HG02938 (cell line): ENCODE results near the gene NDUFA13.

Experiments
- ATAC-seq: cut with Tn5 transposase; IDR thresholded peaks from one replicate; pipeline ENCODE4 v1.9.1; 2021; ENCODE audit warnings: mild to moderate bottlenecking, moderate library complexity; ENCODE audit not compliant: unreplicated experiment

Gene NDUFA13

DNA sequence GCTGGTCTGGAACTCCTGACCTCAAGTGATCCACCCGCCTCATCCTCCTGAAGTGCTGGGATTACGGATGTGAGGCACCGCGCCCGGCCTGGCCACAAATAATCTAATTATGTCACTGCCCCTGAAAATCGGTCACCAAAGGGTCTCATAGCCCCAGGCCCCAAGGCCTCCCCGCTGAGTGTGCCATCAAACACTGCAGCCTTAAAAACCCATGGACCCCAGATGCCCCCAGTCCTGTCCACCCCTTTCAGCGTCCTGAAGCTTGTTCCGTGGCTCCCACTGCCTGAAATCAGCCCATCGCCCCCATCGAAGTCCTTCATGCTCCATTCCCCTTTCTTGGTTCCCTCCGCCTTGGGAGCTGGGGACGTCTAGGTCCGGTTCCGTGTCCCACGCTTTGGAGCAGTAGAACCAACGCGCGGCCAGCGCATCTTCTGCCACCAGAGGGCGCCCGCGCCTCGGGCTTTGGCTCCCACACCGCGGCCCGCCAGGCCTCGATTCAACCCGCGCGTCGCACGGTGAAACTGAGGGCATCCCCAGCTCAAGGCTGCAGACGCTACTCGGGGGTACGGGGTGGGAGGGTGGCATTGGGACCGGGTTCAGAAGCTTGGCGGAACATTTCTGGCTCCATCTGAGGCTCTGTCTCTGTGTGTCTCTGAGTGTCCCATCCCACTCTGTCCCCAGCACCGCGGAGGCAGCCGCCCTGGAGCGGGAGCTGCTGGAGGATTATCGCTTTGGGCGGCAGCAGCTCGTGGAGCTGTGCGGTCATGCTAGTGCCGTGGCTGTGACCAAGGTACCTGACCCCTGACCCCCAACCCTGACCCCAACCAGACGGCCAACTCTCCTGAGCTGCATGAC, 16.2 kb downstream of the NDUFA13 start:
- no peak for ATAC-seq

DNA sequence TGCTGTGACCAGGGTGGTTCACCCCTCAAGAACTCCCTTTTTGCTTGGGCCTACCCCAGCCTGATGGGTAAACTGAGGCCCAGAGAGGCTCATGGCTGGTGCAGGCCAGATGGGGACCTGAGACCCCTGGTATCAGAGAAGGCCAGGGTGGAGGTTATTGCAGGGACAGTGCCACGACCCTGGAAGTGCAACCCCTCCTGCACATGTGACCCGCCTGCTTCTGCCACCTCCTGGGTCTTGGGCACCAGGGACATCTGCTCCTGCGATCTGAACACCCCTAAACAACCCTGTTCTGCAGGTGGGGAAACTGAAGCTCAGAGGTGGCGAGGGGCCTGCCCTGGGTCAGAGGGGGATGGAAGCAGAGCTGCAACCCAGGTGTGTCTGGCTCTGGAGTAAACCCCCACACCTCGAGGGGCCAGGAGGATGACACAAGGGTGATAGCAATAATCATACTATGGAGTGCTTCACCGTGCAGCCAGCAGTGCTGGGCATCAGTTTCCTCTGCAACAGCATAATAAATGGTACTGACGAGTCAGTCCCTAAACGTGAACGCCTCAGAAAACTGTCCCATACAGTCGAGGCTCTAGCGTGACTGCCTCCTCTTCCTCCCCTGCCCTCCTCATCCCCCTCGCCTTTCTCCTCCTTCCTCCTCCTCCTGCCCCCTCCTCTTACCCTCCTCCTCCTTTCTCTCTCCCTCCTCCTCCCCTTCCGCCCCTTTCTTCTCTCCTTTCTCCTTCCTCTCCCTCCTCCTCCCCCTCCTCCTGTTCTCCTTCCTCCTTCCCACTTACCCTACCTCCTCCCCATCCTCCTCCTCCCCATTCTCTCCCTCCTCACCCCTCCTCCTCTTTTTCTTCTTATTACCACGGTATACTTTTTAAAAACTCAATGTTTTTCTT, 17.0 kb downstream of the NDUFA13 start:
- no peak for ATAC-seq

DNA sequence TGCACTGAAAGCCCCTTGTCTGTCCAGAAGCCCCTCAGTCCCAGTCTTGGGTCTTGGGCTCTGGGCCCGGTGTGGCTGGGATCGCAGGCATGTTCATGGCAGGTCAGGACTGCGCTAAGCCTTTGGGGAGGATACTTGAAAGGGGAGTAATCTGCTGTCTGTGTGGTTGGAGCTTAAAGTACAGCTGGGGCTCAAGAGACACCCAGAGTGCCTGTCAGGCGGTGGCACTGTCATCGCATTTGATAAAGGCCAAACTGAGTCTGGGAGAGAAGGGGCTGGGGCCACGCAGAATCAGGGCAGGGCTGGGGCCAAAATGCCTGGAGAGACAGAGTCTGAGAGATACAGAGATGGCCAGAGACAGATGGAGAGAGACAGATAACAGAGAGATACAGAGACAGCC, 17.8 kb downstream of the NDUFA13 start:
- ATAC-seq = no peak

DNA sequence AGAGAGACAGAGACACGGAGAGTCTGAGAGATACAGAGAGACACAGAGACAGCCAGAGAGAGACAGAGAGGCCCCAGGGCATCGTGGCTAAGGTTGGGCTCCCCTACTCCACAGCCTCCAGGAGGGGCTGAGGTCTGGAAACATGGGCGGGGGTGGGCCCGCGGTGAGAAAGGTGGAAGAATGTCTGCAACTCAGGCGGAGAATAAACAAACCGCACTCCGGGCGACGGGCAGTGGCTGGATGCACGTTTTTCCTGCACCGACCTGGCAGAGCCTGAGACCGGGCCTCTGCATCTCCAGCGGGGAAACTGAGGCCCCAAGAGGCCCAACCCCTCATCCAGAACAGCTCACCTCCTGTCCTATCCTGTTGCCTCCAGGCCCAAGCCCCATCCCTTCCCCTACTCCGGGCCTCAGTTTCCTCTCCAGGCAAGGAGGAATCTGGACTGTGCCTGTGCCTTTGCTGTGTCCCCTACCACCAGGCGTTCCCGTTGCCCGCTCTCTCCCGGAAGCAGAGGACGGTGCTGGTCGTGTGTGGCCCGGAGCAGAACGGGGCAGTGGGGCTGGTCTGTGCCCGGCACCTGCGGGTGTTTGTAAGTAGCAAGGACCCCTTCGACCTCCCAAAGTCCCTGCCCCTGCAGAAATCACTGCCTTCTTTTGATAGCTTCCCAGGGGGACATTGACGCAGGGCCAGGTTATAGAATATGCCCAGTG, 18.7 kb downstream of the NDUFA13 start:
- no peak for ATAC-seq

DNA sequence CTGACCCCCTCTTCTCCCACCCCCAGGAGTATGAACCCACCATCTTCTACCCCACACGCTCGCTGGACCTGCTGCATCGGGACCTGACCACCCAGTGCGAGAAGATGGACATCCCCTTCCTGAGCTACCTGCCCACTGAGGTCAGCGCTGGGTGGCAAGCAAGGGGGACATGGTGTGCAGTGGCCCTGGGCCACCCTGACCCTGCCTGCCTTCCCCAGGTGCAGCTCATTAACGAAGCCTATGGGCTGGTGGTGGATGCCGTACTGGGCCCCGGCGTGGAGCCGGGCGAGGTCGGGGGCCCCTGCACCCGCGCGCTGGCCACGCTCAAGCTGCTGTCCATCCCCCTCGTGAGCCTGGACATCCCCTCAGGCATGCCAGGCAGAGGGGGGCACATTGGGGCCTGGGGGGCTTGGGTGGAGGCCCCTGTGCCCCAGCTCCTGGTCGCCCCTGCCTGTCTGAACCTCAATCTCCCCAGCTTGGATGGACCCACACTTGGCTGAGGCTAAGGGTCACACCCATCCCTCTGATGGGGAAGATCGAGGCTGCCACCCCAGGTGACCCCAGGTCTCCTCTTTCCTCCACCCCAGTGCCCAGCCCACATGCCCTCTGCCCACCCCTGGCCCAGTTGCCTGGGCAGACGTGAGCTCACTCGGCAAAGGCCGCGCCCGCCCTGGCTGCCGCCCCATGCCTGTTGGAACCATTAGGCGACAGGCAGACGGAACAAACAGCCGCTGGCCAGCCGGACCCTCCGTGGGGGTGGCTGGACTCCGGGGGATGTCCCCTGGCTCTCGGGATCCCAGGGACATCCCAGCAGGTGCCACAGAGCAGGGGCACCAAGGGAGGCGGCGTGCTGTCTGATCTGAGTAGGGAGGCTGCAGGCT, 19.5 kb downstream of the NDUFA13 start:
- ATAC-seq = no peak

DNA sequence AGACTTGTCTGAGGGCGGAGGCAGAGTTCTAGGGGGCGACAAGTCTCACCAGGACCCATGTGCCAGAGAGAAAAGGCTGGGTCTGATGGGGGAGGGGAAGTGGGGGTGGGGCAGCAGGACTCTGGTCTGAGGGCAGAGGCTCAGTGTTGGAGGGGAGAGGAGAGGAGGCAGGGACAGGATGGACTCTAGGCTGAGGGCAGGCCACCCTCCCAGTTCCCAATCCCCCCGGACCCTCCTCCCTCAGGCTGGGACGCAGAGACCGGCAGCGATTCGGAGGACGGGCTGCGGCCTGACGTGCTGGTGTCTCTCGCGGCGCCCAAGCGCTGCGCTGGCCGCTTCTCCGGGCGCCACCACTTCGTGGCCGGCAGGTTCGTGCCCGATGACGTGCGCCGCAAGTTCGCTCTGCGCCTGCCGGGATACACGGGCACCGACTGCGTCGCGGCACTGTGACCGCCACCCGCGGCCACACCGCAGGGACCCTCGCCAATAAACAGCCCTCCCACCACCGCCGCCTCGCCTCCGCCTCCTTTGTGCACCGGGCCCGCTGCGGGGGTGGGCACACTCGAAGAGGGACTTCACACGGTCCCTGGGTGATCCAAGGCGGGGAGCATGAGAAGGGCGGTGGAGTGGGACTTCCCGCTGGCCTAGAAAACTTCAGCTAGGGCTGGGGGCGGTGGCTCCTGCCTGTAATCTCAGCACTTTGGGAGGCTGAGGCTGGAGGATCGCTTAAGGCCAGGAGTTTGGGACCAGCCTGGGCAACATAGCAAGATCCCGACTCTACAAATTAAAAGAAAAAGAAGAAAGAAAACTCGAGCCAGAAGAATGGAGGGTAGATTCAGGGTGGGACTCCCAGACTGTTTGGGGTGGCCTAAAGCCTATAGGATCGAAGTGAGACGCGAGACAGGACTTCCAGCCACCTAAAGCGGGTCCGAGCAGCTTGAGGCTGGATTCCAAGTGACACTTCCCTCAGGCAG, 21.3 kb downstream of the NDUFA13 start:
- no peak for ATAC-seq

DNA sequence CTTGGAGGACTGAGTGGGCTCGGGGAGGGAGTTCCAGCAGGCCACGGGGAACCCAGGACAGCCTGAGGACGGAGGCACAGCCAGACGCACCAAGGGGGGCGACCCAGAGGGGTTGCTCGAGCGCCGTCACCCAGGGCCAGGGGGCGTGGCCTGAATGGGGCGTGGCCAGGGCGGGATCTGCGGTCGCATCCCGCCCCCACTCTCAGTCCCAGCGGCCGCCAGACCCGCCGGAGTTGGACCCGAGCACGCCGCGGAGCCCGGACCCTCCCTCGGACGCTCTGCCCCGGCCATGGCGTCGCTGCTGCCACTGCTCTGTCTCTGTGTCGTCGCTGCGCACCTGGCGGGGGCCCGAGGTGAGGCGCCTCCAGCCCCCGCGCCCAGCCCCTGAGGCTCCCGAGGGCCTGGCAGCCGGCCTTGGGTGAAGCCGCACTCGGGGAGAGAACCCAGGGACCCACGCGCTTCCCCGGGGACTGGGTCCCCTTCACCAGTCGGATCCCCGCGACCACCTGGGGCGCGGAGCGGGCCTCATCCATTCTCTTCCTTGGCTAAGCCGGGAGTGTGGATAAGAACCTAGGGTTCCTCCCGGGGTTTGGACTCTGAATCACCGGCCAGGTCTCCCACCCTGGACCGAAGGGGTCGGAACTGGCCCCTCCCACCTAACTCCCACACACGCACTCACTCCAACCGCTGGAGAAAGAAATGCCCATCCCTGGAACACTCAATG, 22.2 kb downstream of the NDUFA13 start, which contains the start of gene CILP2:
Gene CILP2, plus strand, starts transcription at position 205 of the 724 bp plus-strand sequence. Its CDS starts 85 bp downstream, at position 290.
- ATAC-seq = no peak

DNA sequence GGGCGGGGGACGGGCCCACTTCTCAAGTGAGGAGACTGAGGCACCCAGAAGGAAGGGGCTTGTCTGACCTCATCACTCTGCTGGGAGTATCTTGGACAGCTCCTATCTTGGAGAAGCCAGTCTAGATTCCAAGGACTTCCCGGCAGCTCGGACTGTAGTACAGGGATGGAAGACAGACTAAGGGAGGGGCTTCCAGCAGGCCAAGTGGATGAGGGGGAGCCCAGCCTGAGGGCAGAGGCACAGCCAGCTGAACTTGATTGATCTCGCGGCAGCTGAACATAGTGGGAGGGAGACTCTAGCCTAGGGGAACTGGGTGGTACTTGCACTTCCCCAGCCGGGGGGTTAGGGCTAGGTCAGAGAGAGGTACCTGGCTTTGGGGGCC, 22.8 kb downstream of the NDUFA13 start:
- no peak for ATAC-seq

DNA sequence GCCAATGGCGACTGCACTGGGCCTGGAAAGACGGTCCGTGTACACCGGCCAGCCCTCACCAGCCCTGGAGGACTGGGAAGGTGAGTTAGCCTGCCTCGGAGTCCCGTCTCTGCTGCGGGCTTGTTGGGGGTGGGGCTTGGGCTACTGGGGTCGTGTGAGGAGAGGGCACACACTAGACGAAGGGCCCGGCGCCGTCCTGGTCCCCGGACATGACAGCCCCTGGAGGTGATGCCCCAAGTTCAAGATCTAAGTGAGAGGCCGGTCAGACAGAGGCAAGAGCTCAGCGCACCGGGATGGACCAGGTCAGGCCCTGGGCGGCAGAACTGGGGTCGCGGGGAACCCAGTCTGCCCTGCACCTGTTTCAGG, 23.7 kb downstream of the NDUFA13 start:
- no peak for ATAC-seq

DNA sequence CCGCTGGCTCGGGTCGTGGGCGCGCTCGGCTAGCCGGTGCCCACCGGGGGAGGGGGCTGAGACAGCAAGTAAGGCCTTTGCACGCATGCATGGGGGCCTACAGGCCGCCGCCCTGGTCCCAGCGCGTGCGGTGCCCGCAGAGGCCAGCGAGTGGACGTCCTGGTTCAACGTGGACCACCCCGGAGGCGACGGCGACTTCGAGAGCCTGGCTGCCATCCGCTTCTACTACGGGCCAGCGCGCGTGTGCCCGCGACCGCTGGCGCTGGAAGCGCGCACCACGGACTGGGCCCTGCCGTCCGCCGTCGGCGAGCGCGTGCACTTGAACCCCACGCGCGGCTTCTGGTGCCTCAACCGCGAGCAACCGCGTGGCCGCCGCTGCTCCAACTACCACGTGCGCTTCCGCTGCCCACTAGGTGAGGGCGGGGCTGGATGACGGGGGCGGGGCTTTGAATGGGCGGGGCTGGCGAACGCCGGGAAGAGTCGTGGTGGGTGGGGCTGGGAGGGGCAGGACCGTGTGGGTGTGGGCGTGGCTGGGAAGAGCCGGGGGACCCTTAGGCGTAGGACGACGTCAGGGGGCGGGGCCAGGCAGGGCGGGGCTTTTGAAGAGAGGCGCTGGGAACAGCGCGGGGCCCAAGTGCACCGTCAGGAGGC, 24.2 kb downstream of the NDUFA13 start:
- ATAC-seq = no peak

DNA sequence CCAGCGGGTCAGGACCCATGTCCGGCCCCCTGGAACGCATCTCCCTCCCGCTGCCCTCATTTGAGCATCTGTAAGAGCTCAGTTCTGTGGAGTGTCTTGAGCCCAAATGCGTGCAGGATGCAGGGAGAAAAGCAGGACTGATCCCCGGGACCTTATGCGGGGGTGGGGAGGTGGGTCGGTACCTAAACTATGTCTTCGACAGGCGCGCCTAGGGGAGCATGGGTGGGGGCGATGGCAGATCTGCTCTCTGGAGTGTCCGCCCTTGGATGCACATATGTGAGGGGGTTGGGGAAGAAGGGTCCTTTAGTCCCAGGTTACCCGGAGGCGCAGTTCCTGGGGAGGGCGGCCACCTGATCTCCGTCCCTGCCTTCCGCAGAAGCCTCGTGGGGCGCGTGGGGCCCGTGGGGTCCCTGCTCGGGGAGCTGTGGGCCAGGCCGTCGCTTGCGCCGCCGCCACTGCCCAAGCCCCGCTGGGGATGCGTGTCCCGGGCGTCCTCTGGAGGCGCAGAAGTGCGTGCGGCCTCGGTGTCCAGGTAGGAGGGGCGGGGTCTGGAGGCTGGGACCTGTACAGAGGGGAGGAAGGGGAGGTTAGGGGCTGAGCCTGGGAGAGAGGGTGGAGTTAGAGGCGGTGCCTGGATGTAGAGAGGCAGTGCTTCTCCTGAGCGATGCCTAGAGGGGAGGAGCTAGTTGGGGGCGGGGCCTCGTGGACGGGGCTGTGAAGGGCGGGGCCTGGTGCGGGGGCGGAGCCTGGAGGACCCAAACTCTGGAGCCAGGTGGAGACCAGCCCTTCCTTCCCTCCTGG, 24.9 kb downstream of the NDUFA13 start:
- ATAC-seq = no peak

DNA sequence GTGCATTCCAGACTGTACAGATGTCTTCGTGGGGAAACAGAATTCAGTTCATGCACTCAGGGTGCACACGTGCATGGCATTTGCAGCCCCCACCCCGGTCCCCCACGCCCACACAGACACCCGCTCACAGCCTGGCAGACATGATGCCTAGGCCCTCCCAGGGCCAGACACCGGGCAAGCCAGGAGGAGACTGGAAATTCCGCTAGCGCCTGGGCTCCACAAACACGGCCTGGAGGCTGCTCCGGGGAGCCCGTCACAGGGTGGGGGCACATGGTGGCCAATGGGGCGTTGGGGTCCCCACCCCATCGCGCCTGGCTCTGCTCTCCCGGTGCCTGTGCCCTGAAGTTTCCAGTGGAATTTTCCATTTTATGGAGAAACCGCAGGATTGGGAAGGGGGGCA, 25.6 kb downstream of the NDUFA13 start:
- no peak for ATAC-seq

DNA sequence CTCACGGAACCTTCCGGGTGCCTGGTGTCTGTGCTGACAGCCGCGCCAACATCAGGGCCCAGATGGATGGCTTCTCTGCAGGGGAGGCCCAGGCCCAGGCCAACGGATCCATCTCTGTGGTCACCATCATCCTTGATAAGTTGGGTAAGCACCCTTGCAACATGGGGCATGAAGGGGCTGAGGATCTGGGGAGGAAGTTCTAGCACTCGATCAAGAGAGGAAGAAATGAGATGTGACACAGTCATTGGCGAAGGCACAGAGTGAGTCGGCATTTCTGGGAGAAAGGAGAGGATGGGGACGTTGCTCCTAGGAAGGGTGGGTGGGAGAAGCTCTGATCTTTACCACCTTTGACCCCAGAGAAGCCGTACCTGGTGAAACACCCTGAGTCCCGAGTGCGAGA, 26.5 kb downstream of the NDUFA13 start:
- ATAC-seq = no peak

DNA sequence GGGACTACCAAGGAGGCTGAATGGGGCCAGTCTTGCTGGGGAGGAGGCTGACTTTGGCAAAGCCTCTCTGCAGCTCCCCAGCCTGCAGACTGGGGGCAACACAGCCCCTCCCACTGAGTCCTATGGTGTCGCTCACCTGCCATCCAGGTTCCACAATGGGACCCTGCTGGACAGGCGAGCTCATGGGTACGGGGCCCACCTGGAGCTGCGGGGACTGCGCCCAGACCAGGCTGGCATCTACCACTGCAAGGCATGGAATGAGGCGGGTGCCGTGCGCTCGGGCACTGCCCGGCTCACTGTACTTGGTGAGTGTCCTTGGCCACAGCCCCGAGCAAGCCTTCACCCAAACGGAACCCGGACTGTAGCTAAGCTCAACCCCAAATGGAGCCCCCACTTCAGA, 27.1 kb downstream of the NDUFA13 start:
- no peak for ATAC-seq

DNA sequence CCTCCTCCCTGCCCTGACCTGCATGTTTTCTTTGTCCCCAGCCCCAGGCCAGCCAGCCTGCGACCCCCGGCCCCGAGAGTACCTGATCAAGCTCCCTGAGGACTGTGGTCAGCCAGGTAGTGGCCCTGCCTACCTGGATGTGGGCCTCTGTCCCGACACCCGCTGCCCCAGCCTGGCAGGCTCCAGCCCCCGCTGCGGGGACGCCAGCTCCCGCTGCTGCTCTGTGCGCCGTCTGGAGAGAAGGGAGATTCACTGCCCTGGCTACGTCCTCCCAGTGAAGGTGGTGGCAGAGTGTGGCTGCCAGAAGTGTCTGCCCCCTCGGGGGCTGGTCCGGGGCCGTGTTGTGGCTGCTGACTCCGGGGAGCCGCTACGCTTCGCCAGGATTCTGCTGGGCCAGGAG, 27.6 kb downstream of the NDUFA13 start:
- no peak for ATAC-seq

DNA sequence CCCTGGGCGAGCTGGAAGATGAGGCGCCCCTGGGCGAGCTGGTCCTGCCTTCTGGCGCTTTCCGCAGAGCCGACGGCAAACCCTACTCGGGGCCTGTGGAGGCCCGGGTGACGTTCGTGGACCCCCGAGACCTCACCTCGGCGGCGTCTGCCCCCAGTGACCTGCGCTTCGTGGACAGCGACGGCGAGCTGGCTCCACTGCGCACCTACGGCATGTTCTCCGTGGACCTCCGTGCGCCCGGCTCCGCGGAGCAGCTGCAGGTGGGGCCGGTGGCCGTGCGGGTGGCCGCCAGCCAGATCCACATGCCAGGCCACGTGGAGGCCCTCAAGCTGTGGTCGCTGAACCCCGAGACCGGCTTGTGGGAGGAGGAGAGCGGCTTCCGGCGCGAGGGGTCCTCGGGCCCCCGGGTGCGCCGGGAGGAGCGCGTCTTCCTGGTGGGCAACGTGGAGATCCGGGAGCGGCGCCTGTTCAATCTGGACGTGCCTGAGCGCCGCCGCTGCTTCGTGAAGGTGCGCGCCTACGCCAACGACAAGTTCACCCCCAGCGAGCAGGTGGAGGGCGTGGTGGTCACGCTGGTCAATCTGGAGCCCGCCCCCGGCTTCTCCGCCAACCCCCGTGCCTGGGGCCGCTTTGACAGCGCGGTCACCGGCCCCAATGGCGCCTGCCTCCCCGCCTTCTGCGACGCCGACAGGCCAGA, 28.4 kb downstream of the NDUFA13 start:
- no peak for ATAC-seq
